Right lobe of liver (tissue), 6 donors: ENCODE data around the gene ICE1. TPM values are rescaled to one million over a fixed set of nuclear protein-coding genes. Genes with fewer than 3 reads are reported as not detected.
"Not testable (repeated sequence)": the region's sequence is repeated elsewhere in the genome, so short reads cannot be mapped to it uniquely, and the experiment has no call there.

Source experiments
- ATAC-seq, 4 donors: fragments of 200-7000 bp; cut with Tn5 transposase; one replicate each; pipeline ENCODE4 v1.9.1; 2020; ENCODE audit warnings: mild to moderate bottlenecking in 4 of 4, moderate library complexity in 4 of 4
- DNase-seq, 3 donors: peaks; one replicate each; pipeline ENCODE4 v3.0.0-alpha.2; 2020
- H3K27ac ChIP-seq, 3 donors: fragments of 200-600 bp; one replicate each; pipeline ENCODE4 v1.8.0; 2022
- H3K27me3 ChIP-seq, 2 donors: fragments of 200-600 bp; one replicate each; pipeline ENCODE4 v1.8.0; 2022
- H3K36me3 ChIP-seq, 4 donors: fragments of 200-600 bp; sonication (generic) in 1 of 4; one replicate each; pipeline versions ENCODE4 v1.5.1 to v1.8.0; 2017 to 2022; ENCODE audit warnings: control low read depth in 1 of 4
- H3K4me1 ChIP-seq, 4 donors: fragments of 200-600 bp; sonication (generic) in 1 of 4; one replicate each; pipeline versions ENCODE4 v1.5.1 to v1.8.0; 2017 to 2022; ENCODE audit warnings: control low read depth in 1 of 4
- H3K4me3 ChIP-seq, 3 donors: fragments of 200-600 bp; one replicate each; pipeline ENCODE4 v1.8.0; 2022
- H3K9me3 ChIP-seq, 4 donors: fragments of 200-600 bp; sonication (generic) in 1 of 4; one replicate each; pipeline versions ENCODE4 v1.5.1 to v1.8.0; 2017 to 2022; ENCODE audit warnings: control low read depth in 1 of 4
- POLR2A ChIP-seq: fragments of 450-650 bp; IDR thresholded peaks from one replicate; pipeline ENCODE4 v1.6.1; 2017; ENCODE audit warnings: antibody characterized with exemption, mild to moderate bottlenecking
- WGBS: methylation state at CpG from one replicate; pipeline ENCODE4 v1.1.6; 2018; ENCODE audit warnings: low coverage, low lambda C conversion rate; ENCODE audit not compliant: insufficient coverage; ENCODE audit errors: missing lambda C conversion rate; 5-methylcytosine and 5-hydroxymethylcytosine counted together
- intact Hi-C, 2 donors: fragments of 100-400 bp; cut with DNase I; formaldehyde crosslinking; loops; one replicate each; pipeline versions ENCODE4 v1.11.2 to v1.14.1; 2022
- total RNA-seq, 6 experiments: library from RNA; depleted of rRNA in 2 of 6; stranded (reverse); fragments of >200 nt in 2 of 6; fragmentation: NEBNext Ultra II Directional in 3 of 6; extraction: Animal tissue kit (Norgen Biotek cat#: 25700) in 3 of 6; gene quantifications; one replicate each; pipeline versions ENCODE4 v1.1.0 to v1.2.4, GENCODE V29; 2016 to 2023
- TF ChIP-seq, protein P1 (sequence below), 4 donors: fragments of 200-600 bp in 3 of 4; fragments of 450-650 bp in 1 of 4; IDR thresholded peaks; one replicate each; pipeline versions ENCODE4 v1.5.1 to v1.8.0; 2016 to 2022; ENCODE audit warnings: antibody characterized with exemption in 4 of 4, mild to moderate bottlenecking in 2 of 4
- donor health status: DM: no; HTN: yes; CAD: no.
- donor health status: DM: no; HTN: no; CAD: no.
- donor health status: DM: no; HTN: no; CAD: no.
- donor health status: DM: no; HTN: yes; CAD: no.
- donor health status: DM: no; HTN: yes; CAD: no.

The ICE1 gene
- total RNA-seq, 6 experiments from 2014 or later = 8.2 to 10.7 (median 10.4) TPM

DNA sequence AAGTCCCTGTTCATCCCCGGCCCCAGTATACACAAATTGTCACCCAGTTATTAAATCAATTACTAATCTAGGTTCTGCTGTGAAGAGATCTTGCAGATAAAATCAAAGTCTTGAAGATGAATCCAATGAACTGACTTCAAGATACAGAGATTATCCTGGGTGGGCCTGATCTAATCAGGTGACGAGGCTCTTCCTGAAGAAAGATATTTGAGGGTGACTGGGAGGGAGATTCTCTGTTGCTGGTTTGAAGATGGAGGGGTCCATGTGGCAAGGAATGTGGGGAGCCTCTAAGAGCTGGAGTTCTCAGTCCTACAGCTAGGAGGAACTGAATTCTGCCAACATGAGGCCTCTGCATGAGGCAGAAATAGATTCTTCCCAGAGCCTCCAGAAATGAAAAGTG is 36.1 kb upstream of the ICE1 start:
- 89% methylated on average over 2 of the region's 2 CpGs for WGBS
- H3K4me3 ChIP-seq = no peak overlapping the region
- intact Hi-C loops = no loop called here
- H3K36me3 ChIP-seq = no peaks in the 10 kb centered on the region
- H3K27ac ChIP-seq = no peak overlapping the region
- no peak for ATAC-seq
- no peak for TF ChIP-seq POLR2A
- TF ChIP-seq, protein P1, sequence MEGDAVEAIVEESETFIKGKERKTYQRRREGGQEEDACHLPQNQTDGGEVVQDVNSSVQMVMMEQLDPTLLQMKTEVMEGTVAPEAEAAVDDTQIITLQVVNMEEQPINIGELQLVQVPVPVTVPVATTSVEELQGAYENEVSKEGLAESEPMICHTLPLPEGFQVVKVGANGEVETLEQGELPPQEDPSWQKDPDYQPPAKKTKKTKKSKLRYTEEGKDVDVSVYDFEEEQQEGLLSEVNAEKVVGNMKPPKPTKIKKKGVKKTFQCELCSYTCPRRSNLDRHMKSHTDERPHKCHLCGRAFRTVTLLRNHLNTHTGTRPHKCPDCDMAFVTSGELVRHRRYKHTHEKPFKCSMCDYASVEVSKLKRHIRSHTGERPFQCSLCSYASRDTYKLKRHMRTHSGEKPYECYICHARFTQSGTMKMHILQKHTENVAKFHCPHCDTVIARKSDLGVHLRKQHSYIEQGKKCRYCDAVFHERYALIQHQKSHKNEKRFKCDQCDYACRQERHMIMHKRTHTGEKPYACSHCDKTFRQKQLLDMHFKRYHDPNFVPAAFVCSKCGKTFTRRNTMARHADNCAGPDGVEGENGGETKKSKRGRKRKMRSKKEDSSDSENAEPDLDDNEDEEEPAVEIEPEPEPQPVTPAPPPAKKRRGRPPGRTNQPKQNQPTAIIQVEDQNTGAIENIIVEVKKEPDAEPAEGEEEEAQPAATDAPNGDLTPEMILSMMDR (IDR thresholded peaks at IDR 0.05) = no peak
- no peaks in the 10 kb centered on the region for H3K9me3 ChIP-seq
- no peak for DNase-seq
- no peaks in the 10 kb centered on the region for H3K4me1 ChIP-seq
- no peaks in the 10 kb centered on the region for H3K27me3 ChIP-seq

DNA sequence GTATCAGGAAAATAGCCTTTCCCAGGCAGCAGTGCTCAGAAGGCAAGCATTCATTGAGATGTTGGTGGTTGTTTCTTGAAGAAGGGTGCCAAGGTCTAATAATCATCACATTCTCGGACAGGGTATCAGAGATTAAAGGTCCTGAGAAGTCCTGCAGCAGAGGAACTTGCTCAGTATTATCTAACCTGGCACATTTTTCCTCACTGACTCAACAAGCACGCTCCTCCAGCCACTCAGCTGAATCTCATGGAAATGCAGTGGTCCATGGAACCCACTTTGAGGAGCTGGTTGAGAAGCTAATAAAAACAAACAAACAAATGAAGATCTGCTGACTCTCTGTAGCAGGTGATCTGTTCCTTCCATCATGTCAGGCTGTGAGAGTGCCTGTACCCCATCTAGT is 35.3 kb upstream of the ICE1 start:
- Histone ChIP-seq H3K9me3 (no peaks in the 10 kb centered on the region), H3K27me3 (no peaks in the 10 kb centered on the region), H3K4me3 (no peak overlapping the region), H3K36me3 (no peaks in the 10 kb centered on the region), H3K27ac (no peak overlapping the region), H3K4me1 (no peaks in the 10 kb centered on the region)
- WGBS = 90% methylated on average over 2 of the region's 2 CpGs
- intact Hi-C loops = no loop called here
- no peak for TF ChIP-seq POLR2A
- TF ChIP-seq, protein P1 (IDR thresholded peaks at IDR 0.05) = no peak
- ATAC-seq = no peak
- DNase-seq = no peak

DNA sequence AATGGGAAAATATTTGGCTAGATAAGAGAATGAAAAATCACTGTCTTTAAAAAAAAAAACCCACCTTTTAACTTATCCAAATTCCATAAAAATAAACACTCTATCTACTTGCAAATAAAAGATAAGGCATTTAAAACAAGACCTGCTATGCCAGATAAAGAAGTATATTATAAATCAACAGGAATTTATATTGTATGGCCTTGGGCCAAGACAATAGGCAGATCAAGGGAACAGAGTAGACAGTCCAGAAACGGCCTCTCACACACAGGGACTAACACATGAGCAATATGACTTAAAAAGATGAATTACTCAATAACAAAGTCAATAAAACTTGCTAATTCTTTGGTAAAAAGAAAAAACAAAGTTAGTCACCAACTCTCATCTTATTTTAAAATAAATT is 34.7 kb upstream of the ICE1 start:
- Histone ChIP-seq H3K27ac (no peak overlapping the region), H3K27me3 (no peaks in the 10 kb centered on the region), H3K4me1 (no peaks in the 10 kb centered on the region), H3K4me3 (no peak overlapping the region), H3K36me3 (no peaks in the 10 kb centered on the region), H3K9me3 (no peaks in the 10 kb centered on the region)
- intact Hi-C loops = no loop called here
- 15% methylated on average over 1 of the region's 1 CpG for WGBS
- ATAC-seq (no peak), DNase-seq (no peak)
- TF ChIP-seq POLR2A = no peak
- TF ChIP-seq, protein P1 (IDR thresholded peaks at IDR 0.05) = no peak

DNA sequence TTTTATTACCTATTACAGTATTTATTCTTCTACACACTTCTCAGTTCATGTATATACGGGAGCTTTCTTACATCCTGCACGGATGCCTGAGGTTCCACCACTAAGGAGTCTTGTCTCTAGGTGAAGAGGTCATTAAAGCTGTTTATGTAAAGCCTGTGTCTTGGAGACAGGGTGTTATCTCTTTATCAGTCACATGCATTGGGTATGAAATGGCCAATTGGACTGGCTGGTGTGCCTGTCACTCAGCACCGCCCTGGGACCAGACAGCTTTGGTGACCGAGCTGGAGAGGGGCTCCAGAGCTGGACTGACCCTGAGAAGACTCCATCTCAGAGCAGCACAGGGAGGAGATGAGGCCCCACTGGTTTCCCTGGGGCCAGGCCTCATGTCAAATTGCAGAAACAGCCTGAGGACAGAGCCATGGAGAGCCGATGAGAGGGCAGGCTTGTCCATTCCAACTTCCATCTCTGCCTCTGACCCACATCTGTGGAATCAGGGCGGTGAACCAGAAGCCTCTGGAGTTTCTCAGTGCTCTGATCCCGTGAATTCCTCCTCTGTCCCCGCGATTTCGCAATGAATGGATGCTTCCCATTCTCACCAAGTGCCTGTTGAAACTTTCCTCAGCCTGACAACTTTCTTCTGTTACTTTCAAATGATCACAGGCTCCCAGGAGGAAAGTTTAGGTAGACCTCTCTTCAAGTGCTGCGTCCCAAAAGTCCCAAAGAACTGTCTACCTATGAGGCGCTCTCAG is 32.2 kb upstream of the ICE1 start:
- H3K4me1 ChIP-seq, H3K27me3 ChIP-seq, H3K9me3 ChIP-seq, H3K4me3 ChIP-seq, H3K27ac ChIP-seq, ATAC-seq, DNase-seq, H3K36me3 ChIP-seq: not testable (repeated sequence)
- WGBS = 89% methylated on average over 3 of the region's 12 CpGs
- intact Hi-C loops = loop anchor here in 1 of 2 donors (10.0 kb wide), 1 partner anchor 255 kb away; no protein-coding TSS in a partner anchor

DNA sequence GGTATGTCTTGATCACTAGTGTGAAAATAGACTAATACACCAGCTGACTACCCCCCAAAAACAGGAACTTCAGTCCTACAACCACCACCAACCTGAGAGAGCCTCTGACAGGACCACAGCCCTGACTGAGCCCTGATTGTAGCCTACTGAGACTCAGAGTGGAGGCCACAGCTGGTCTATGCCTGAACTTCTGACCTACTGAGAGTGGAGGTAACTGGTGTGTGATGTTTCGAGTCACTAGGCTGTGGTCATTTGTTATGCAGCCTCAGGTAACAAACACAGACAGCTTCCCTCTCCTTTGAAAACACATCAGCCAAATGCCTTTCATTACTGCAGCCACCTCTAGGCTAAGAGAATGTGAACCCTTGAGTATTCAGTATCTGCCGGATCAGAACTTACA is 30.0 kb upstream of the ICE1 start:
- DNase-seq, H3K9me3 ChIP-seq, H3K27ac ChIP-seq, H3K4me1 ChIP-seq, H3K4me3 ChIP-seq, H3K36me3 ChIP-seq, H3K27me3 ChIP-seq, ATAC-seq: not testable (repeated sequence)
- intact Hi-C loops = loop anchor here in 1 of 2 donors (10.0 kb wide), 1 partner anchor 258 kb away; no protein-coding TSS in a partner anchor
- whole genome bisulfite sequencing = no CpG with 5 or more reads among the region's 2 CpGs
